Breast epithelium (tissue), 4 donors: ENCODE results near the gene CAMTA1. TPM values are rescaled to one million over a fixed set of nuclear protein-coding genes. Genes with fewer than 3 reads are reported as not detected.

ENCODE experiments used
- DNase-seq, 2 donors: peaks; one replicate each; pipeline ENCODE4 v3.0.0-alpha.2; 2019; ENCODE audit warnings: low spot score in 2 of 2
- H3K27ac ChIP-seq, 2 donors: fragments of 200-600 bp; sonication (generic) in 1 of 2; one replicate each; pipeline ENCODE4 v1.5.1; 2016 to 2019; ENCODE audit warnings: mild to moderate bottlenecking in 1 of 2
- H3K27me3 ChIP-seq, 2 donors: fragments of 200-600 bp; sonication (generic) in 1 of 2; one replicate each; pipeline versions ENCODE4 v1.5.1 to v1.6.0; 2017 to 2019; ENCODE audit warnings: control low read depth in 1 of 2, mild to moderate bottlenecking in 1 of 2
- H3K36me3 ChIP-seq: fragments of 200-600 bp; one replicate; pipeline ENCODE4 v1.5.1; 2019
- H3K4me1 ChIP-seq, 2 donors: fragments of 200-600 bp; sonication (generic); one replicate each; pipeline ENCODE4 v1.5.1; 2016 to 2019; ENCODE audit warnings: control low read depth in 1 of 2
- H3K4me3 ChIP-seq, 3 donors: fragments of 200-600 bp; sonication (generic); 1 replicate in 2 of 3; 2 replicates in 1 of 3; pipeline ENCODE4 v1.5.1; 2016 to 2019; ENCODE audit warnings: mild to moderate bottlenecking in 3 of 3, moderate library complexity in 2 of 3
- H3K9me3 ChIP-seq, 2 donors: fragments of 200-600 bp; sonication (generic) in 1 of 2; one replicate each; pipeline ENCODE4 v1.5.1; 2016 to 2019; ENCODE audit warnings: control low read depth in 1 of 2
- CTCF ChIP-seq, 3 donors: fragments of 450-650 bp; IDR thresholded peaks; one replicate each; pipeline ENCODE4 v1.5.1; 2016 to 2017; ENCODE audit warnings: antibody characterized with exemption in 3 of 3, mild to moderate bottlenecking in 3 of 3, moderate library complexity in 3 of 3
- POLR2A ChIP-seq: fragments of 450-650 bp; IDR thresholded peaks from one replicate; pipeline ENCODE4 v1.6.1; 2016; ENCODE audit warnings: antibody characterized with exemption, mild to moderate bottlenecking, moderate library complexity
- POLR2AphosphoS5 ChIP-seq, 3 donors: sonication (generic); formaldehyde crosslinking; IDR thresholded peaks; one replicate each; pipeline ENCODE4 v1.6.1; 2017; ENCODE audit warnings: antibody characterized with exemption in 3 of 3
- intact Hi-C: fragments of 100-400 bp; cut with DNase I; formaldehyde crosslinking; loops from one replicate; pipeline ENCODE4 v1.15.1; 2023; ENCODE audit warnings: low total_unique reads
- total RNA-seq, 3 donors: library from RNA; depleted of rRNA; stranded (reverse); fragments of >200 nt; gene quantifications; one replicate each; pipeline ENCODE4 v1.1.0, GENCODE V29; 2016

Gene CAMTA1
- total RNA-seq, 3 donors from 2014 or later: 53.4 to 84.0 (median 61.9) TPM

- intact Hi-C loops: no loop called here
- H3K27ac ChIP-seq: no peak overlapping the region
- H3K36me3 ChIP-seq: no peaks in the 10 kb centered on the region
- peaks cover 4 to 9% of the 10 kb centered on the region in 2 donors for H3K4me1 ChIP-seq
- no peak for DNase-seq
- H3K9me3 ChIP-seq: no peaks in the 10 kb centered on the region
- H3K27me3 ChIP-seq: no peaks in the 10 kb centered on the region
- no peak overlapping the region for H3K4me3 ChIP-seq
- TF ChIP-seq POLR2A: no peak
- no peak for TF ChIP-seq CTCF (IDR thresholded peaks at IDR 0.05)
- TF ChIP-seq POLR2AphosphoS5 (IDR thresholded peaks at IDR 0.05): no peak
Observed at GRCh38 chr1:6864166-6864565, 78.9 kb downstream of the CAMTA1 start.

- Histone ChIP-seq H3K36me3 (no peaks in the 10 kb centered on the region), H3K27ac (no peak overlapping the region), H3K4me1 (peaks cover 6 to 16% of the 10 kb centered on the region in 2 donors), H3K27me3 (no peaks in the 10 kb centered on the region), H3K4me3 (no peak overlapping the region), H3K9me3 (no peaks in the 10 kb centered on the region)
- DNase-seq: no peak
- TF ChIP-seq CTCF (IDR thresholded peaks at IDR 0.05) (no peak), POLR2AphosphoS5 (IDR thresholded peaks at IDR 0.05) (no peak)
- intact Hi-C loops: no loop called here
Observed at GRCh38 chr1:6866825-6867224, 81.6 kb downstream of the CAMTA1 start.

- no peak overlapping the region for H3K27ac ChIP-seq
- H3K4me3 ChIP-seq: no peak overlapping the region
- H3K36me3 ChIP-seq: no peaks in the 10 kb centered on the region
- TF ChIP-seq POLR2AphosphoS5 (IDR thresholded peaks at IDR 0.05): no peak
- TF ChIP-seq CTCF (IDR thresholded peaks at IDR 0.05): no peak
- no peak for TF ChIP-seq POLR2A
- peaks cover 6 to 16% of the 10 kb centered on the region in 2 donors for H3K4me1 ChIP-seq
- H3K9me3 ChIP-seq: no peaks in the 10 kb centered on the region
- no peak for DNase-seq
- intact Hi-C loops: no loop called here
- no peaks in the 10 kb centered on the region for H3K27me3 ChIP-seq
Observed at GRCh38 chr1:6867321-6867720, 82.1 kb downstream of the CAMTA1 start.

- Histone ChIP-seq H3K27me3 (no peaks in the 10 kb centered on the region), H3K27ac (peak overlapping the region; percentile 73 to 84), H3K4me3 (peak overlapping the region in 2 of 3 donors; percentile 8 to 46), H3K36me3 (no peaks in the 10 kb centered on the region), H3K4me1 (peaks cover 6 to 16% of the 10 kb centered on the region in 2 donors), H3K9me3 (no peaks in the 10 kb centered on the region)
- no peak for DNase-seq
- no peak for TF ChIP-seq POLR2AphosphoS5 (IDR thresholded peaks at IDR 0.05)
- no peak for TF ChIP-seq POLR2A
- TF ChIP-seq CTCF (IDR thresholded peaks at IDR 0.05): no peak
- intact Hi-C loops: no loop called here
Observed at GRCh38 chr1:6867729-6868659, 82.7 kb downstream of the CAMTA1 start.

- no peaks in the 10 kb centered on the region for H3K9me3 ChIP-seq
- no peak for TF ChIP-seq POLR2AphosphoS5 (IDR thresholded peaks at IDR 0.05)
- no peak for TF ChIP-seq POLR2A
- TF ChIP-seq CTCF (IDR thresholded peaks at IDR 0.05): no peak
- peaks cover 6 to 16% of the 10 kb centered on the region in 2 donors for H3K4me1 ChIP-seq
- H3K27me3 ChIP-seq: no peaks in the 10 kb centered on the region
- H3K27ac ChIP-seq: peak overlapping the region; percentile 73 to 84
- H3K4me3 ChIP-seq: peak overlapping the region in 2 of 3 donors; percentile 8 to 46
- DNase-seq: no peak
- H3K36me3 ChIP-seq: no peaks in the 10 kb centered on the region
- intact Hi-C loops: no loop called here
Observed at GRCh38 chr1:6868660-6869380, 83.6 kb downstream of the CAMTA1 start.
